OCI-LY1 (cell line): ENCODE results near the gene LIN28B.

Experiments
- H2AFZ ChIP-seq: fragments of 200-600 bp; sonication (generic), shearing (Covaris generic); 2 replicates; pipeline ENCODE4 v1.6.0; 2014; ENCODE audit warnings: antibody characterized with exemption, mild to moderate bottlenecking, low read length
- H3F3A ChIP-seq: fragments of 200-600 bp; sonication (generic), shearing (Covaris generic); 2 replicates; pipeline ENCODE4 v1.6.0; 2014; ENCODE audit warnings: mild to moderate bottlenecking, antibody characterized with exemption, low read length, moderate library complexity; ENCODE audit not compliant: insufficient read depth
- H3K27ac ChIP-seq: fragments of 200-600 bp; sonication (generic); 2 replicates; pipeline ENCODE4 v1.5.1; 2014; ENCODE audit warnings: low read length, mixed run types, mild to moderate bottlenecking, low read depth; ENCODE audit not compliant: poor library complexity, severe bottlenecking
- H3K27me3 ChIP-seq: fragments of 200-600 bp; sonication (generic); 2 replicates; pipeline ENCODE4 v1.6.0; 2014; ENCODE audit warnings: antibody characterized with exemption, mild to moderate bottlenecking, low read length, moderate library complexity; ENCODE audit not compliant: insufficient read depth
- H3K36me3 ChIP-seq: fragments of 200-600 bp; sonication (generic); 2 replicates; pipeline ENCODE4 v1.6.1; 2014; ENCODE audit warnings: mild to moderate bottlenecking, antibody characterized with exemption, low read length, moderate library complexity, mixed read lengths; ENCODE audit not compliant: insufficient read depth
- H3K4me1 ChIP-seq: fragments of 200-600 bp; sonication (generic); 2 replicates; pipeline ENCODE4 v1.5.1; 2014; ENCODE audit warnings: mild to moderate bottlenecking, low read length, moderate library complexity; ENCODE audit not compliant: insufficient read depth, severe bottlenecking
- H3K4me2 ChIP-seq: fragments of 200-600 bp; sonication (generic), shearing (Covaris generic); 2 replicates; pipeline ENCODE4 v1.6.1; 2014; ENCODE audit warnings: low read length
- H3K4me3 ChIP-seq: fragments of 200-600 bp; sonication (generic); 2 replicates; pipeline ENCODE4 v1.5.1; 2014; ENCODE audit warnings: low read length, low read depth, mild to moderate bottlenecking, mixed read lengths; ENCODE audit not compliant: poor library complexity, severe bottlenecking
- H3K79me2 ChIP-seq: fragments of 200-600 bp; shearing (Covaris generic); 2 replicates; pipeline ENCODE4 v1.6.1; 2016; ENCODE audit warnings: mixed run types, low read length, mixed read lengths; ENCODE audit not compliant: insufficient read depth
- H3K9ac ChIP-seq: fragments of 200-600 bp; sonication (generic), shearing (Covaris generic); 2 replicates; pipeline ENCODE4 v1.6.1; 2014; ENCODE audit warnings: mild to moderate bottlenecking, low read length, mixed read lengths
- H3K9me2 ChIP-seq: fragments of 200-600 bp; sonication (generic), shearing (Covaris generic); 2 replicates; pipeline ENCODE4 v1.6.1; 2014; ENCODE audit warnings: low read depth, mild to moderate bottlenecking, low read length, mixed read lengths
- H3K9me3 ChIP-seq: fragments of 200-600 bp; shearing (Covaris generic); 2 replicates; pipeline ENCODE4 v1.6.1; 2014; ENCODE audit warnings: low read length, mixed read lengths
- H4K20me1 ChIP-seq: fragments of 200-600 bp; sonication (generic), shearing (Covaris generic); 2 replicates; pipeline ENCODE4 v1.6.0; 2016; ENCODE audit warnings: mild to moderate bottlenecking, low read length; ENCODE audit not compliant: insufficient read depth
- CTCF ChIP-seq: fragments of 200-600 bp; sonication (generic), shearing (Covaris generic); IDR thresholded peaks from 2 replicates; pipeline ENCODE4 v1.5.1; 2017; ENCODE audit warnings: mild to moderate bottlenecking, antibody characterized with exemption, low read length, moderate library complexity, mixed read lengths
- EZH2 ChIP-seq: fragments of 200-600 bp; sonication (generic), shearing (Covaris generic); IDR thresholded peaks from 2 replicates; pipeline ENCODE4 v1.8.0; 2017; ENCODE audit warnings: borderline replicate concordance, mixed run types, mild to moderate bottlenecking, antibody characterized with exemption, low read length, moderate library complexity, mixed read lengths

Gene LIN28B

GRCh38 chr6:104969108-104969507 is 12.2 kb downstream of the LIN28B start:
- H3K4me1 ChIP-seq: no peaks in the 10 kb centered on the region
- H3K9me3 ChIP-seq: no peaks in the 10 kb centered on the region
- H3K4me3 ChIP-seq: no peak overlapping the region
- H3K4me2 ChIP-seq: no peak overlapping the region
- H3K27ac ChIP-seq: no peak overlapping the region
- H4K20me1 ChIP-seq: no peaks in the 10 kb centered on the region
- no peak for TF ChIP-seq CTCF
- TF ChIP-seq EZH2: no peak
- H3K36me3 ChIP-seq: no peaks in the 10 kb centered on the region
- no peaks in the 10 kb centered on the region for H3K27me3 ChIP-seq
- H2AFZ ChIP-seq: no peak overlapping the region
- no peaks in the 10 kb centered on the region for H3K79me2 ChIP-seq
- no peaks in the 10 kb centered on the region for H3F3A ChIP-seq
- no peak overlapping the region for H3K9ac ChIP-seq
- no peaks in the 10 kb centered on the region for H3K9me2 ChIP-seq

DNA sequence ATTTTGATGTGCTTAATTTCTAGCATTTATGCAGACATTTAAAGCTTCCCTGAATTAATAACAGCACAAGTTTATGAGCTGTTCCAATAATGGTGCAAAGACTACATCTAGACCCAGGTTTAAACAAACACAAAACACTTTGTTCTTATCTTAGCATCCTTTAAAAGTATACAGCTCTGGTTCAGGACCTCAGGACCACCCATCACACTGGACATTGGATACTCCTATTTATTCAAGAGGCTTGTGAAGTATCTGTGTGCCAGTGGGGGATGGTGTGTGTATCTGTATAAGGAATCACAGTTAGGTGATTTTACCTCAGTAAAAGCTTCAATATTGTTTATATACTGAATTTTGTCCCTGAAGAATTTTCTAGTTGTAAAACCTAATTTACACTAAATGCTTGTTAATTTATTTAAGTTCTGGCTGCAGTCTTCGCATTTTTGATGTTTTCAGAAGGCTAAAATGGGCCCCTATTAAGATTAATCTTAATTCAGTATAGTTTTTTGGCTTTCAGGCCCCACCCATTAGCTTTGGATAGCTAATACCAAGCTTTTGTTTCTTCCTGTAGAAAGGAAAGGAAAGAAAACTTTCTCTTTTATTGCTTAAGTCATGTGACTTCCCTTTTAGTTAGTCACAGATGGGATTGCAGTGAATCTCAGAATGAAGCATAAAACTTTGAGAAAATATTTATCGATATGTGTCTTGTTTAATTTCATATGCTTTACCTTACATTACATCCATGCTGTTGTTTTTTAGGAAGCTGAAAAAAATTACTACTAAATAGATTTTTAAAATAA is 13.1 kb downstream of the LIN28B start:
- Histone ChIP-seq H3K27me3 (no peaks in the 10 kb centered on the region), H3F3A (no peaks in the 10 kb centered on the region), H3K27ac (no peak overlapping the region), H4K20me1 (no peaks in the 10 kb centered on the region), H3K36me3 (no peaks in the 10 kb centered on the region), H3K9me2 (no peaks in the 10 kb centered on the region), H3K4me2 (no peak overlapping the region), H3K9me3 (no peaks in the 10 kb centered on the region), H3K9ac (no peak overlapping the region), H3K4me1 (no peaks in the 10 kb centered on the region), H3K4me3 (no peak overlapping the region), H2AFZ (no peak overlapping the region), H3K79me2 (no peaks in the 10 kb centered on the region)
- TF ChIP-seq EZH2 (no peak), CTCF (no peak)

GRCh38 chr6:104973404-104973803 is 16.5 kb downstream of the LIN28B start:
- Histone ChIP-seq H3K9me3 (no peaks in the 10 kb centered on the region), H3K27ac (no peak overlapping the region), H3K9ac (no peak overlapping the region), H2AFZ (no peak overlapping the region), H3K4me3 (no peak overlapping the region), H3K9me2 (no peaks in the 10 kb centered on the region), H3K4me2 (no peak overlapping the region), H3K4me1 (no peaks in the 10 kb centered on the region), H4K20me1 (no peaks in the 10 kb centered on the region), H3K27me3 (no peaks in the 10 kb centered on the region), H3F3A (no peaks in the 10 kb centered on the region), H3K36me3 (no peaks in the 10 kb centered on the region), H3K79me2 (no peaks in the 10 kb centered on the region)
- TF ChIP-seq CTCF: no peak
- TF ChIP-seq EZH2: no peak
